Bronchial epithelial cell (primary cell): Measurements from ENCODE around the gene AFTPH. TPM values are rescaled to one million over a fixed set of nuclear protein-coding genes. Genes with fewer than 3 reads are reported as not detected.

Experiments
- DNase-seq: peaks from one replicate; pipeline ENCODE4 v3.0.0-alpha.2; 2010; ENCODE audit warnings: low read depth
- FAIRE-seq: peaks from 2 replicates; lab custom pipeline; 2011; peaks lifted over from hg19 to GRCh38; lab: Jason Lieb, UNC
- H3K27me3 ChIP-seq: 2 replicates; pipeline ENCODE4 v1.5.1; 2011; ENCODE audit warnings: low read length; ENCODE audit not compliant: control insufficient read depth, insufficient read depth
- H3K36me3 ChIP-seq: 2 replicates; pipeline ENCODE4 v1.5.1; 2011; ENCODE audit warnings: low read length; ENCODE audit not compliant: control insufficient read depth, insufficient read depth
- H3K4me3 ChIP-seq: 2 replicates; pipeline ENCODE4 v1.5.1; 2011; ENCODE audit warnings: mild to moderate bottlenecking, low read depth, low read length, control low read depth
- CTCF ChIP-seq: IDR thresholded peaks from 2 replicates; pipeline ENCODE4 v1.5.1; 2011; ENCODE audit warnings: mild to moderate bottlenecking, moderate library complexity, low read length, control low read depth, inconsistent platforms; ENCODE audit not compliant: insufficient read depth, severe bottlenecking
- total RNA-seq: library from RNA; depleted of rRNA; stranded (reverse); fragments of >200 nt; gene quantifications from 2 replicates; pipeline ENCODE4 v1.2.1, GENCODE V29; 2014

The AFTPH gene
- total RNA-seq, 1 donor from 2014 or later = 56.3 TPM

- peak; percentile 93 for DNase-seq
- H3K4me3 ChIP-seq = no peak overlapping the region
These were observed 82.6 kb downstream of the AFTPH start for GRCh38 chr2:64606479-64607363.

GRCh38 chr2:64607381-64608304 is 83.5 kb downstream of the AFTPH start:
- Histone ChIP-seq H3K4me3 (no peak overlapping the region), H3K27me3 (no peaks in the 10 kb centered on the region), H3K36me3 (no peaks in the 10 kb centered on the region)
- DNase-seq = peak; percentile 82
- FAIRE-seq = no peak
- TF ChIP-seq CTCF = no peak

More at GRCh38 chr2:64606479-64607363, 82.6 kb downstream of the AFTPH start:
- TF ChIP-seq CTCF = no peak
- FAIRE-seq = no peak
- no peaks in the 10 kb centered on the region for H3K36me3 ChIP-seq
- H3K27me3 ChIP-seq = no peaks in the 10 kb centered on the region

- DNase-seq (no peak), FAIRE-seq (no peak)
- no peaks in the 10 kb centered on the region for H3K27me3 ChIP-seq
- H3K36me3 ChIP-seq = no peaks in the 10 kb centered on the region
- TF ChIP-seq CTCF = no peak
- peak overlapping the region; percentile 28 for H3K4me3 ChIP-seq
These were observed 84.7 kb downstream of the AFTPH start for GRCh38 chr2:64608867-64609226.

GRCh38 chr2:64609227-64609941 is 85.3 kb downstream of the AFTPH start:
- no peaks in the 10 kb centered on the region for H3K27me3 ChIP-seq
- FAIRE-seq = no peak
- peak; percentile 27 for TF ChIP-seq CTCF
- DNase-seq = no peak
- no peaks in the 10 kb centered on the region for H3K36me3 ChIP-seq
- H3K4me3 ChIP-seq = peak overlapping the region; percentile 34

- DNase-seq (no peak), FAIRE-seq (no peak)
- H3K36me3 ChIP-seq = no peaks in the 10 kb centered on the region
- H3K27me3 ChIP-seq = no peaks in the 10 kb centered on the region
- no peak for TF ChIP-seq CTCF
- no peak overlapping the region for H3K4me3 ChIP-seq
These were observed 85.8 kb downstream of the AFTPH start for GRCh38 chr2:64609942-64610281.
